HG02938 (cell line): ENCODE results near the gene CNTNAP5.

Experiments
- ATAC-seq: cut with Tn5 transposase; IDR thresholded peaks from one replicate; pipeline ENCODE4 v1.9.1; 2021; ENCODE audit warnings: mild to moderate bottlenecking, moderate library complexity; ENCODE audit not compliant: unreplicated experiment

CNTNAP5 gene

GRCh38 chr2:124666976-124667375 lies 641.9 kb downstream of the CNTNAP5 start:
- no peak for ATAC-seq

- ATAC-seq = no peak
Observed at GRCh38 chr2:124668161-124668560, 643.1 kb downstream of the CNTNAP5 start.

GRCh38 chr2:124670187-124670586 lies 645.1 kb downstream of the CNTNAP5 start:
- no peak for ATAC-seq

- ATAC-seq = no peak
Observed at GRCh38 chr2:124678043-124678442, 653.0 kb downstream of the CNTNAP5 start.

- ATAC-seq = no peak
Observed at GRCh38 chr2:124683536-124684428, 658.7 kb downstream of the CNTNAP5 start.

GRCh38 chr2:124689348-124689747 lies 664.3 kb downstream of the CNTNAP5 start:
- ATAC-seq = no peak

GRCh38 chr2:124692216-124692615 lies 667.1 kb downstream of the CNTNAP5 start:
- no peak for ATAC-seq

GRCh38 chr2:124692707-124693106 lies 667.6 kb downstream of the CNTNAP5 start:
- ATAC-seq = no peak

- no peak for ATAC-seq
Observed at GRCh38 chr2:124693156-124693555, 668.1 kb downstream of the CNTNAP5 start.

GRCh38 chr2:124698979-124699565 lies 674.0 kb downstream of the CNTNAP5 start:
- ATAC-seq = no peak

GRCh38 chr2:124702777-124703176 lies 677.7 kb downstream of the CNTNAP5 start:
- ATAC-seq = no peak

GRCh38 chr2:124704071-124704925 lies 679.2 kb downstream of the CNTNAP5 start:
- ATAC-seq = no peak

- no peak for ATAC-seq
Observed at GRCh38 chr2:124708661-124709060, 683.6 kb downstream of the CNTNAP5 start.

GRCh38 chr2:124713969-124714368 lies 688.9 kb downstream of the CNTNAP5 start:
- no peak for ATAC-seq

GRCh38 chr2:124725187-124725586 lies 700.1 kb downstream of the CNTNAP5 start:
- no peak for ATAC-seq

GRCh38 chr2:124740636-124741035 lies 715.5 kb downstream of the CNTNAP5 start:
- ATAC-seq = no peak

GRCh38 chr2:124753842-124754241 lies 728.8 kb downstream of the CNTNAP5 start:
- ATAC-seq = no peak

- ATAC-seq = no peak
Observed at GRCh38 chr2:124755386-124755785, 730.3 kb downstream of the CNTNAP5 start.

GRCh38 chr2:124756048-124756447 lies 731.0 kb downstream of the CNTNAP5 start:
- ATAC-seq = no peak

- no peak for ATAC-seq
Observed at GRCh38 chr2:124762388-124762787, 737.3 kb downstream of the CNTNAP5 start.

- no peak for ATAC-seq
Observed at GRCh38 chr2:124763611-124764010, 738.5 kb downstream of the CNTNAP5 start.
